HG02884 (cell line): ENCODE data around the gene TRAPPC12.
"Not testable (repeated sequence)": the region's sequence is repeated elsewhere in the genome, so short reads cannot be mapped to it uniquely, and the experiment has no call there.

Experiments used
- ATAC-seq: cut with Tn5 transposase; IDR thresholded peaks from one replicate; pipeline ENCODE4 v1.9.1; 2021; ENCODE audit warnings: mild to moderate bottlenecking, moderate library complexity; ENCODE audit not compliant: unreplicated experiment

TRAPPC12 gene

GRCh38 chr2:3483227-3483985 lies 103.9 kb downstream of the TRAPPC12 start:
- ATAC-seq = no peak

- no peak for ATAC-seq
Measured at GRCh38 chr2:3483986-3484960, 104.8 kb downstream of the TRAPPC12 start.

GRCh38 chr2:3485166-3485565 lies 105.7 kb downstream of the TRAPPC12 start:
- no peak for ATAC-seq

GRCh38 chr2:3486047-3487027 lies 106.8 kb downstream of the TRAPPC12 start:
- ATAC-seq = no peak

- ATAC-seq = no peak
Measured at GRCh38 chr2:3487028-3487425, 107.5 kb downstream of the TRAPPC12 start.

GRCh38 chr2:3487432-3487831 lies 107.9 kb downstream of the TRAPPC12 start:
- ATAC-seq = no peak

- no peak for ATAC-seq
Measured at GRCh38 chr2:3488061-3488531, 108.6 kb downstream of the TRAPPC12 start.

GRCh38 chr2:3488855-3489763 lies 109.6 kb downstream of the TRAPPC12 start:
- ATAC-seq = no peak

- no peak for ATAC-seq
Measured at GRCh38 chr2:3489764-3490115, 110.2 kb downstream of the TRAPPC12 start.

GRCh38 chr2:3490191-3491170 lies 111.0 kb downstream of the TRAPPC12 start:
- ATAC-seq = no peak

GRCh38 chr2:3491306-3491705 lies 111.8 kb downstream of the TRAPPC12 start:
- ATAC-seq = no peak

GRCh38 chr2:3491716-3492474 lies 112.4 kb downstream of the TRAPPC12 start:
- no peak for ATAC-seq

- not testable (repeated sequence) for ATAC-seq
Measured at GRCh38 chr2:3492475-3492787, 112.9 kb downstream of the TRAPPC12 start.

GRCh38 chr2:3492951-3493614 lies 113.6 kb downstream of the TRAPPC12 start:
- no peak for ATAC-seq

GRCh38 chr2:3493615-3494007 lies 114.1 kb downstream of the TRAPPC12 start:
- no peak for ATAC-seq

GRCh38 chr2:3494984-3495666 lies 115.6 kb downstream of the TRAPPC12 start:
- no peak for ATAC-seq

- not testable (repeated sequence) for ATAC-seq
Measured at GRCh38 chr2:3496708-3497080, 117.2 kb downstream of the TRAPPC12 start.
